ENCODE measurements around the gene SYDE1.

DNA sequence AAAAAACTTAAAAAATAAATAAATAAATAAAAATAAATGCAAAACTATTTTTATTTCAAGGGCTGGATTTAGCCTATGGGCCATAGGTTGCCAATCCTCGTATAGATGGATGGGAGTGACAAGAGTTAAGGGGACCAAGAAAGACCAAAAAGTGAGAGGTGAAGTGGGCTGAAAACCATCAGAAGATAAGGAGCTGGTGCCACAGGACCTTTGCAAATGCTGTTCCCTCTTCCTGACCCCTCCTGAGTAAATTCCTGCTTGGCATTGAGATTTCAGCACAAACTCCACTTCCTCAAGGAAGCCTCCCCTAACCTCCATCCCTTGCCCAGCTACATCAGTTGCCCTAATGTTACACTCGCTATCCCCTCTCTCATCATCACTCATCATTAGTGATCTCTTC lies 14.2 kb upstream of the SYDE1 start:
- TF ChIP-seq, protein P1, sequence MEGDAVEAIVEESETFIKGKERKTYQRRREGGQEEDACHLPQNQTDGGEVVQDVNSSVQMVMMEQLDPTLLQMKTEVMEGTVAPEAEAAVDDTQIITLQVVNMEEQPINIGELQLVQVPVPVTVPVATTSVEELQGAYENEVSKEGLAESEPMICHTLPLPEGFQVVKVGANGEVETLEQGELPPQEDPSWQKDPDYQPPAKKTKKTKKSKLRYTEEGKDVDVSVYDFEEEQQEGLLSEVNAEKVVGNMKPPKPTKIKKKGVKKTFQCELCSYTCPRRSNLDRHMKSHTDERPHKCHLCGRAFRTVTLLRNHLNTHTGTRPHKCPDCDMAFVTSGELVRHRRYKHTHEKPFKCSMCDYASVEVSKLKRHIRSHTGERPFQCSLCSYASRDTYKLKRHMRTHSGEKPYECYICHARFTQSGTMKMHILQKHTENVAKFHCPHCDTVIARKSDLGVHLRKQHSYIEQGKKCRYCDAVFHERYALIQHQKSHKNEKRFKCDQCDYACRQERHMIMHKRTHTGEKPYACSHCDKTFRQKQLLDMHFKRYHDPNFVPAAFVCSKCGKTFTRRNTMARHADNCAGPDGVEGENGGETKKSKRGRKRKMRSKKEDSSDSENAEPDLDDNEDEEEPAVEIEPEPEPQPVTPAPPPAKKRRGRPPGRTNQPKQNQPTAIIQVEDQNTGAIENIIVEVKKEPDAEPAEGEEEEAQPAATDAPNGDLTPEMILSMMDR (IDR thresholded peaks at IDR 0.05), result no peak
- no peak for TF ChIP-seq POLR2A (IDR thresholded peaks at IDR 0.05)

All from sigmoid colon (tissue), 3 donors.